Loucy (cell line): Measurements from ENCODE around the gene DENND5B.
"Not testable (repeated sequence)": the region's sequence is repeated elsewhere in the genome, so short reads cannot be mapped to it uniquely, and the experiment has no call there.

ENCODE experiments used
- EZH2phosphoT487 ChIP-seq: fragments of 200-600 bp; IDR thresholded peaks from 2 replicates; pipeline ENCODE4 v1.6.1; 2018; ENCODE audit warnings: antibody characterized with exemption, mild to moderate bottlenecking, moderate library complexity, borderline replicate concordance
- TF ChIP-seq, protein P1 (sequence below): fragments of 200-600 bp; sonication (generic); conservative IDR thresholded peaks from 2 replicates; pipeline ENCODE4 v1.5.1; 2014; ENCODE audit warnings: mild to moderate bottlenecking, antibody characterized with exemption, low read length

DNA sequence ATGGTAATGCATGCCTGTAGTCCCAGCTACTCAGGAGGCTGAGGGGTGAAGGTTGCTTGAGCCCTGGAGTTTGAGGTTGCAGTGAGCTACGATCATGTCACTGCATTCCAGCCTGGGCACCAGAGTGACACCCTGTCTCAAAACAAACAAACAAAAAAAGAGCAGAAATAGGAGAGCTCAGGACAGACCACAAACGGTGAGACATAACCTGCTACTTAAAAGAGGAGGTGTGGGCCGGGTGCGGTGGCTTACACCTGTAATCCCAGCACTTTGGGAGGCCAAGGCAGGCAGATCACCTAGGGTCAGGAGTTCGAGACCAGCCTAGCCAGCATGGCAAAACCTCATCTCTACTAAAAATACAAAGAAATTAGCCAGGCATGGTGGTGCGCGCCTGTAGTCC is 115.3 kb downstream of the DENND5B start:
- TF ChIP-seq, protein P1, sequence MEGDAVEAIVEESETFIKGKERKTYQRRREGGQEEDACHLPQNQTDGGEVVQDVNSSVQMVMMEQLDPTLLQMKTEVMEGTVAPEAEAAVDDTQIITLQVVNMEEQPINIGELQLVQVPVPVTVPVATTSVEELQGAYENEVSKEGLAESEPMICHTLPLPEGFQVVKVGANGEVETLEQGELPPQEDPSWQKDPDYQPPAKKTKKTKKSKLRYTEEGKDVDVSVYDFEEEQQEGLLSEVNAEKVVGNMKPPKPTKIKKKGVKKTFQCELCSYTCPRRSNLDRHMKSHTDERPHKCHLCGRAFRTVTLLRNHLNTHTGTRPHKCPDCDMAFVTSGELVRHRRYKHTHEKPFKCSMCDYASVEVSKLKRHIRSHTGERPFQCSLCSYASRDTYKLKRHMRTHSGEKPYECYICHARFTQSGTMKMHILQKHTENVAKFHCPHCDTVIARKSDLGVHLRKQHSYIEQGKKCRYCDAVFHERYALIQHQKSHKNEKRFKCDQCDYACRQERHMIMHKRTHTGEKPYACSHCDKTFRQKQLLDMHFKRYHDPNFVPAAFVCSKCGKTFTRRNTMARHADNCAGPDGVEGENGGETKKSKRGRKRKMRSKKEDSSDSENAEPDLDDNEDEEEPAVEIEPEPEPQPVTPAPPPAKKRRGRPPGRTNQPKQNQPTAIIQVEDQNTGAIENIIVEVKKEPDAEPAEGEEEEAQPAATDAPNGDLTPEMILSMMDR = not testable (repeated sequence)
- TF ChIP-seq EZH2phosphoT487 = not testable (repeated sequence)
